Measurements from ENCODE around the gene KANK2. TPM values are rescaled to one million over a fixed set of nuclear protein-coding genes. Genes with fewer than 3 reads are reported as not detected.

The KANK2 gene
- total and polyA plus RNA-seq, 2 of the 4 experiments (the other 2 are of a cell fraction): 104 to 176 TPM

DNA sequence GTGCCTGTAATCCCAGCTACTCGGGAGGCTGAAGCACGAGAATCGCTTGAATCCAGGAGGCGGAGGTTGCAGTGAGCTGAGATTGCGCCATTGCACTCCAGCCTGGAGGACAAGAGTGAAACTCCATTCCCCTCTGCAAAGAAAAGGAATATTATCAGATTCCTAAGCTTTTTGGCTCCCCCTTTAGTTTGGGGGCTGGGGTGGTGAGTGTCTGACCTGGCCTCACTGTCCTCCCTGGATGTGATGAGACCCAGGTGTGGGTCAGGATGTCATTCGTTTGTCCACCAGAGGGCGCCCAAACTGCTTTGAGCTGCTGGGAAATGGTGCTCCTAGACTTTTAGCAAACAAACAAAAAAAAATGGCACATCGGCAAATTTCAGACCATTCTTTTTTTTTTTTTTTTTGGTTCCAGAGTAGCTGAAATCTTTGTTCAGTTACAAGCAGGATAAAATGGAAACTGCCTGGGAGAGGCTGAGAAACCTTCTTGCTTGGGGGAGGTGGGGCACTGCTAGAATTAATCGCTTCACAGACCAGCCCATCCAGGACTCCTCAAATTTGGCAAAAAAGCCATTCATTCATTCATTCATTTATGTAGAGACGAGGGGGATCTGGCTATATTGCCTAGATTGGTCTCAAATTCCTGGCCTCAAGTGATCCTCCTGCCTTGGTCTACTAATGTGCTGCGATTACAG lies 71.2 kb downstream of the KANK2 start:
- H3K4me1 ChIP-seq (ENCODE audit: control insufficient read depth, insufficient read depth, low read length): peaks cover 2% of the 10 kb centered on the region; the same call in 1 of the 2 replicates
- H3K4me2 ChIP-seq (ENCODE audit: low read depth, low read length): no peak overlapping the region
- no peaks in the 10 kb centered on the region for H3K9me3 ChIP-seq (ENCODE audit: control insufficient read depth, insufficient read depth, low read length)
- dilution Hi-C loops (cut with HindIII; ENCODE audit: low sequenced_read_pairs, unreplicated experiment) (no loop called here), in situ Hi-C loops (cut with MboI; ENCODE audit: low sequenced_read_pairs) (loop anchor here (5.0 kb wide), 1 partner anchor 89 kb away; no protein-coding TSS in a partner anchor), intact Hi-C loops (cut with micrococcal nuclease) (loop anchor here (1.0 kb wide), 1 partner anchor 77 kb away; no protein-coding TSS in a partner anchor)
- no peak overlapping the region for H3K9ac ChIP-seq (ENCODE audit: low read depth, low read length)
- H2AK9ac ChIP-seq (replicated peaks; ENCODE audit: low read depth, low read length, poor library complexity): peak overlapping the region; percentile 81
- peak; percentile 40; the same call in 1 of the 2 replicates for ATAC-seq (ENCODE audit: low read depth)
- no peak overlapping the region for H2AK5ac ChIP-seq (ENCODE audit: low read depth, low read length)
- H2BK5ac ChIP-seq (ENCODE audit: low read depth, low read length, poor library complexity, severe bottlenecking): no peak overlapping the region
- H3K23ac ChIP-seq (ENCODE audit: low read depth, low read length): no peak overlapping the region
- no TSS peak for BruUV-seq (replicated peaks)
- no peak overlapping the region for H3K4me3 ChIP-seq (ENCODE audit: insufficient read depth, low read depth, low read length)
- H2BK15ac ChIP-seq (ENCODE audit: low read depth, low read length): no peak overlapping the region
- no peaks in the 10 kb centered on the region for H3K27me3 ChIP-seq (ENCODE audit: control insufficient read depth, insufficient read depth, low read length)
- peaks cover 12% of the 10 kb centered on the region for H4K20me1 ChIP-seq (ENCODE audit: insufficient read depth, low read length)
- H2AFZ ChIP-seq (replicated peaks; ENCODE audit: low read length, poor library complexity): no peak overlapping the region
- DNase-seq: peak; percentile 64
- no peak overlapping the region for H4K5ac ChIP-seq (ENCODE audit: low read depth, low read length)
- peaks cover 4 to 37% of the 10 kb centered on the region in 2 experiments; a peak in 3 of 4 replicates for H3K79me1 ChIP-seq (ENCODE audit: low read depth in 1 of 2, low read length in 2 of 2)
- POLR2A ChIA-PET (ENCODE audit: unreplicated experiment): no interaction called here
- H3K18ac ChIP-seq (ENCODE audit: low read depth, low read length): no peak overlapping the region
- H4K91ac ChIP-seq (ENCODE audit: insufficient read depth, low read depth, low read length): no peak overlapping the region
- H4K8ac ChIP-seq (ENCODE audit: low read depth in 2 of 2, low read length in 2 of 2): peak overlapping the region in 1 of 2 experiments; percentile 47; a peak in 1 of 4 replicates
- no peak overlapping the region for H2BK20ac ChIP-seq (ENCODE audit: low read depth, low read length)
- H3K27ac ChIP-seq (ENCODE audit: insufficient read depth, low read length): no peak overlapping the region
- no peaks in the 10 kb centered on the region for H3K9me1 ChIP-seq (ENCODE audit: insufficient read depth, low read length)
- CTCF ChIA-PET: interaction anchor here (0.6 to 0.9 kb wide), 7 partner anchors 9 to 251 kb away, joined by 3 to 6 read pairs (median 3); no protein-coding TSS in a partner anchor
- WGBS, 2 experiments (ENCODE audit: extremely low coverage in 2 of 2, insufficient read length in 1 of 2): 100% methylated on average over 1 of the region's 11 CpGs; no CpG with 5 or more reads in 1 of the 2 experiments
- no peak overlapping the region for H3K4ac ChIP-seq (ENCODE audit: low read depth, low read length)
- no peak overlapping the region; the same call in 1 of the 2 replicates for H2BK120ac ChIP-seq (ENCODE audit: low read depth, low read length)
- no peak overlapping the region for H3K14ac ChIP-seq (replicated peaks; ENCODE audit: low read depth, low read length)
- H3K36me3 ChIP-seq (ENCODE audit: control insufficient read depth, insufficient read depth, low read length): peaks cover 54% of the 10 kb centered on the region
- H3K56ac ChIP-seq (ENCODE audit: extremely low read depth, insufficient read depth, low read length): no peak overlapping the region
- no peak for TF ChIP-seq BHLHE40 (IDR thresholded peaks at IDR 0.05; ENCODE audit: low read depth, low read length)
- no peak for TF ChIP-seq RCOR1 (IDR thresholded peaks at IDR 0.05; ENCODE audit: insufficient replicate concordance, low read length)
- no peak for TF ChIP-seq MAZ (IDR thresholded peaks at IDR 0.05; ENCODE audit: borderline replicate concordance, low read depth, low read length)
- TF ChIP-seq, protein P1, sequence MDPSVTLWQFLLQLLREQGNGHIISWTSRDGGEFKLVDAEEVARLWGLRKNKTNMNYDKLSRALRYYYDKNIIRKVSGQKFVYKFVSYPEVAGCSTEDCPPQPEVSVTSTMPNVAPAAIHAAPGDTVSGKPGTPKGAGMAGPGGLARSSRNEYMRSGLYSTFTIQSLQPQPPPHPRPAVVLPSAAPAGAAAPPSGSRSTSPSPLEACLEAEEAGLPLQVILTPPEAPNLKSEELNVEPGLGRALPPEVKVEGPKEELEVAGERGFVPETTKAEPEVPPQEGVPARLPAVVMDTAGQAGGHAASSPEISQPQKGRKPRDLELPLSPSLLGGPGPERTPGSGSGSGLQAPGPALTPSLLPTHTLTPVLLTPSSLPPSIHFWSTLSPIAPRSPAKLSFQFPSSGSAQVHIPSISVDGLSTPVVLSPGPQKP (IDR thresholded peaks at IDR 0.05; ENCODE audit: borderline replicate concordance, low read depth, low read length): no peak
- no peak for TF ChIP-seq MXI1 (IDR thresholded peaks at IDR 0.05; ENCODE audit: borderline replicate concordance, low read depth, low read length)
- TF ChIP-seq CEBPB (IDR thresholded peaks at IDR 0.05; ENCODE audit: low read depth, low read length): no peak
- TF ChIP-seq, protein P2, sequence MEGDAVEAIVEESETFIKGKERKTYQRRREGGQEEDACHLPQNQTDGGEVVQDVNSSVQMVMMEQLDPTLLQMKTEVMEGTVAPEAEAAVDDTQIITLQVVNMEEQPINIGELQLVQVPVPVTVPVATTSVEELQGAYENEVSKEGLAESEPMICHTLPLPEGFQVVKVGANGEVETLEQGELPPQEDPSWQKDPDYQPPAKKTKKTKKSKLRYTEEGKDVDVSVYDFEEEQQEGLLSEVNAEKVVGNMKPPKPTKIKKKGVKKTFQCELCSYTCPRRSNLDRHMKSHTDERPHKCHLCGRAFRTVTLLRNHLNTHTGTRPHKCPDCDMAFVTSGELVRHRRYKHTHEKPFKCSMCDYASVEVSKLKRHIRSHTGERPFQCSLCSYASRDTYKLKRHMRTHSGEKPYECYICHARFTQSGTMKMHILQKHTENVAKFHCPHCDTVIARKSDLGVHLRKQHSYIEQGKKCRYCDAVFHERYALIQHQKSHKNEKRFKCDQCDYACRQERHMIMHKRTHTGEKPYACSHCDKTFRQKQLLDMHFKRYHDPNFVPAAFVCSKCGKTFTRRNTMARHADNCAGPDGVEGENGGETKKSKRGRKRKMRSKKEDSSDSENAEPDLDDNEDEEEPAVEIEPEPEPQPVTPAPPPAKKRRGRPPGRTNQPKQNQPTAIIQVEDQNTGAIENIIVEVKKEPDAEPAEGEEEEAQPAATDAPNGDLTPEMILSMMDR (conservative IDR thresholded peaks at IDR 0.05; ENCODE audit: low read depth, low read length): peak; percentile 69
- TF ChIP-seq, protein P3, sequence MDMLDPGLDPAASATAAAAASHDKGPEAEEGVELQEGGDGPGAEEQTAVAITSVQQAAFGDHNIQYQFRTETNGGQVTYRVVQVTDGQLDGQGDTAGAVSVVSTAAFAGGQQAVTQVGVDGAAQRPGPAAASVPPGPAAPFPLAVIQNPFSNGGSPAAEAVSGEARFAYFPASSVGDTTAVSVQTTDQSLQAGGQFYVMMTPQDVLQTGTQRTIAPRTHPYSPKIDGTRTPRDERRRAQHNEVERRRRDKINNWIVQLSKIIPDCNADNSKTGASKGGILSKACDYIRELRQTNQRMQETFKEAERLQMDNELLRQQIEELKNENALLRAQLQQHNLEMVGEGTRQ (IDR thresholded peaks at IDR 0.05; ENCODE audit: low read depth, low read length): no peak
- no peak for TF ChIP-seq CHD1 (IDR thresholded peaks at IDR 0.05; ENCODE audit: low read depth, low read length)
- no peak for TF ChIP-seq FOS (IDR thresholded peaks at IDR 0.05; ENCODE audit: low read depth, low read length)
- no peak for TF ChIP-seq RFX5 (IDR thresholded peaks at IDR 0.05; ENCODE audit: low read depth, low read length)
- no peak for TF ChIP-seq NFE2L2 (IDR thresholded peaks at IDR 0.05; ENCODE audit: low read depth, low read length)
- TF ChIP-seq SMC3 (IDR thresholded peaks at IDR 0.05; ENCODE audit: low read depth, low read length): peak; percentile 65
- peak; percentile 63 for TF ChIP-seq RAD21 (IDR thresholded peaks at IDR 0.05; ENCODE audit: low read length)

All from IMR-90 (cell line).